CD4-positive, alpha-beta T cell treated with Interleukin-17A for 1 hour (primary cell): ENCODE data around the gene IGFALS.

Experiments
- DNase-seq: peaks from one replicate; pipeline ENCODE4 v3.0.0-alpha.2; 2020

The IGFALS gene

DNA sequence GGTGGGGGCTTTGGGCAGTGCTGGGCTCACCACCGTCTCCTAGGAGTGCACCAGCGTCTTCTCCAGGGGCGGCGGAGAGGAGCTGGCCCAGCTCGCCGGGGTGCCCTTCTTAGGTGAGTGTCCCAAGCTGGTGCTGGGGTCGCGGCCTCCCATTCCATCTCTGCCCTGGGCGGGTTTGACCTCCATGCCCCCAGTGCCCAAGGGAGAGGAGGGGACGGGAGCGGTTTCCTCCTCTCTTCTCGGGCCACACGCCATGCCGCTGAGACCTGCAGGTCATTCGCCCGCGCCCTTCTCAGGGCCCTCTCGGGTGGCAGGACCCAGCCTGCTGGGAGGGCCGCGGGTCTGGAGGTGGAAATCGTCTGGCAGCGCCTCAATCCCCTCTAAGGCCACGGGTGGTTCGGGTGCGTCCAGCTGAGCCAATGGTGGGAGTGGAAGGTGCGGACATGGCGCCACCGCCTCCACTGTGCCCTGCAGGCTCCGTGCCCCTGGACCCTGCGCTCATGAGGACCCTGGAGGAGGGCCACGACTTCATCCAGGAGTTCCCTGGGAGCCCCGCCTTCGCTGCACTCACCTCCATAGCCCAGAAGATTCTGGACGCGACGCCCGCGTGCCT is 5.3 kb downstream of the IGFALS start:
- DNase-seq, result no peak

GRCh38 chr16:1787322-1788094 is 6.0 kb downstream of the IGFALS start:
- DNase-seq, result no peak

GRCh38 chr16:1787056-1787321 is 6.5 kb downstream of the IGFALS start:
- no peak for DNase-seq

GRCh38 chr16:1786242-1787055 is 7.1 kb downstream of the IGFALS start:
- no peak for DNase-seq

DNA sequence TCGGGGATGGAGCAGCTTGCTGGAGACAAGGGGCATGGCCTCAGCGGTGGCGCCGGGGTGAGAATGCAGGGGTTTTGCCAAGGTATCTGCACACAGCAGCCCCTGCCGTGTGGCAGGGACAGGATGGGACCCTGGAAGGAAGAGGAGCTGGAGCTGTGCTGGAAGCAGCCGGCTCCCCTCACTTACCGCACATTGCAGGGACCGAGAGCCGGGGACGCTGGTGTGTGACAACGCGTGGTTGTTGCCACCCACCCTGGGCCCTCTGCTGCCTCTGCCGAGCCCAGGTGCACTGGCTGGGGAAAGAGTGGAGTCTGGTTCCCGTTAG is 7.7 kb downstream of the IGFALS start:
- DNase-seq, result no peak

DNA sequence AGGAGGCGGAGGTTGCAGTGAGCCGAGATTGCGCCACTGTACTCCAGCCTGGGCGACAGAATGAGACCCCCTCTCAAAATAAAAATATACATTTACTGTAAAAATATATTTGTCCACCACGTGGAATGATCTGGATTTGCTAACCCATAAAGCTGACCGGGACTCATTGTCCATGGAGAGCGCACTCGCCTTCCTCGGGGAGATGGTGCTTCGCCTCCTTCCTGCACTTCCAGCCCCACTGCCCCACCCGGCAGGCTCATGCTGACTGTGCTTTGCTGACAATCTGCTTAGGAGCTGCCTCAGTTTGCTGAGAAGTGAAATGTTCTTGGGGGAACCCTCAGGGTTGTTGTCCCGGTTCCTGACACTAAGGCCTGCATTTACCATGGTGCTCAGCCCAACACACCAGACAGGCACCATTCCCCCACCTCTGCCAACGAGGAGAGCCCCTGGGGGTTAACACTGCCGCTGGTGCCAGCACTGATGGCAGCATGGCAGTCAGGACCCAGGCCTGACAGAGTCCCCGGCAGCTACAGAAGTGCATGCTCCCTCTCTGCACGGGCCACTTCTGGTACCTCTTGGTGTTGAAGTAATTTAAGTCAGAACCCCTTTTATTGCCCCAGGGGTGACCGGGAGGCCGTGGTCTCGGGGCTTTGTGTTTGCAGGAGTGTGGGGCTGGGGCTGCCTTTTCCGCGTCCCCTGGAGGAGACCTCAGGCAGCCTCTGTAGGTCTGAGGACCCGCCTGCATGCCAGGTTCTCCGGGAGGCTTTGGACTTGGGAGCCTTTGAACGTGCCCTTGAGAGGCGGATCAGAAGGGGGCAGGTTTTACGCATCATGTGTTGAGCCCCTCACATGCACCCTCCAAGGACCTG is 8.3 kb downstream of the IGFALS start:
- DNase-seq, result no peak

GRCh38 chr16:1782408-1783264 is 10.9 kb downstream of the IGFALS start, which contains the start of the genes NUBP2 and SPSB3:
NUBP2 (plus strand) TSS chr16:1782960; CDS start chr16:1783021, 61 bp downstream.
SPSB3 (minus strand) TSS chr16:1782571; CDS start chr16:1781483, 1,088 bp downstream.
- DNase-seq, result peak; percentile 100

DNA sequence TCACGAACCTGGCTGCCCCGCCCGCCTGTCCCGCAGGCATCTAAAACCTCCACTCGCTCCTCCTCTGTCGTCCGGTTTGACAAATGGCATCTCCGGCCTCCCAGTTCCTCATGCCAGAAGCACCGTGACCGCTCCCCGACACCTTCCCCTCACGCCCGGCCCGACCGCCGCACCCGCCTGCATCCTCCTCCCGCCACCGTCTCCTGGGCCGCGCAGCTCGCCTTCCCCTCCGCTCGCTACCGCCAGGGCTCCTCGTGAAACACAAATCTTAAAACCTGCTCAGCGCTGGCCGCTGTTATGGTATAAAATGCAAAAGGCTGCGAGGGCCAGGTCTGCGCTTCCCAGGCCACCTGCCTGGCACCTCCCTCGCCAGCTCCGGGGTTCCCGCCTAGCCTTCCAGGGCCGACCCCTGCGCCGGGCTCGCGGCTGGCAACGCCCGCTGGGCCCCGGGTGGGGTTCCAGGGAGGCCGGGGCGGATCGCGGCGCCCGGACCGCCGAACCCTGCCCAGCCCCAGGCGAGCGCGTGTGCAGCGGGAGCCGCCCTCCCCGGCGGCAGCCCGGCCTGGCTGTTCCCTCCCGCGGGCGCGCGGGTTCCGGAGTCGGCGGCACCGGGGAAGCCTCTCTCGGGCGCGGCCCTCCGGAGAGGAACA is 11.6 kb downstream of the IGFALS start:
- DNase-seq, result peak; percentile 31

DNA sequence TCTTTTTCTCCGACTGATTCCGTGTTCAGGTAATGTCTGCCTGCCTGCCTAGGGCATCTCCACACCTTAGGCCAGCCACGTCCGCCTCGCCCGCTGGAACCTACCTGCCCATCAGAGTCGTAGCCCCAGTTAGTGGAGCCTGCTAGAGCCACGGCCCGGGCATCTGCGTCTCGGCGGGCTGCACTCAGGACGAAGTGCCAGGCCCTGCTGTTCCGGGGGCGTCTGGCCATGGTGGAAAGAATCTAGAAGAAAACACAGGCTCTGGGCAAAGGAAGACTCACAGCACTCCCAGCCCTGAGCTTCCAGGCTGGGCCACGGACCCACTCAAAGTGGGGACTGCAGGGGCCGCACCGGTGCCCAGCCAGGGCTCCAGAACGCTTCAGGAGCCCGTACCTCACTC is 12.3 kb downstream of the IGFALS start:
- no peak for DNase-seq

DNA sequence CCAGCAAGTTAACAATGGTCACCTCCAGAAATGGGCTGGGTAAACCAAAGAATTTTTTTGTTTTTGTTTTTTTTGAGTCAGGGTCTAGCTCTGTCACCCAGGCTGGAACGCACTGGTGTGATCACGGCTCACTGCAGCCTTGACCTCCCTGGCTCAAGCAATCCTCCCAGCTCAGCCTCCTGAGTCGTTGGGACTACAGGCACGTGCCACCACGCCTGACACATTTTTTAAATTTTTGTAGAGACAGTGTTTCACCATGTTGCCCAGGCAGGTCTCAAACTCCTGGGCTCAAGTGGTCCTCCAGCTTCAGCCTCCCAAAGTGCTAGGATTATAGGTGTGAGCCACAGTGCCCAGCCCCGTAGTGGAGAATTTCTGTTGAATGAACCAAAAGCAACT is 12.8 kb downstream of the IGFALS start:
- no peak for DNase-seq

- DNase-seq, result no peak
These were observed 13.5 kb downstream of the IGFALS start for GRCh38 chr16:1779741-1780676.

- DNase-seq, result no peak
These were observed 14.2 kb downstream of the IGFALS start for GRCh38 chr16:1779234-1779701.

- no peak for DNase-seq
These were observed 15.0 kb downstream of the IGFALS start for GRCh38 chr16:1778200-1779179.

- no peak for DNase-seq
These were observed 15.9 kb downstream of the IGFALS start for GRCh38 chr16:1777375-1778199.

GRCh38 chr16:1776991-1777374 is 16.5 kb downstream of the IGFALS start:
- DNase-seq, result no peak

DNA sequence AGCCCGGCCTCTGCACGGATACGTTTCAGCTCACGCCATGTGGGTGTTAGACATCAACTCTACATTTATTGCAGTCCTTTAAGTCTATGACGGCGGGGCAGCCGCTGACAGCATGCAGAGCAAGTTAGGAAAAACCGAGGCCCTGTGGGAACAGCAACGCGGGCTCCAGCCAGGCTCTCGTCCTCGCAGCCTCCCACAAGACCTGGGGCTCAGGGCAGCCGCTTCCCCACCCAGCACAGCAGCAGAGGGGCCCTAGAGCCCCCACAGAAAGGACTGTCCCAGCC is 16.9 kb downstream of the IGFALS start:
- no peak for DNase-seq

DNA sequence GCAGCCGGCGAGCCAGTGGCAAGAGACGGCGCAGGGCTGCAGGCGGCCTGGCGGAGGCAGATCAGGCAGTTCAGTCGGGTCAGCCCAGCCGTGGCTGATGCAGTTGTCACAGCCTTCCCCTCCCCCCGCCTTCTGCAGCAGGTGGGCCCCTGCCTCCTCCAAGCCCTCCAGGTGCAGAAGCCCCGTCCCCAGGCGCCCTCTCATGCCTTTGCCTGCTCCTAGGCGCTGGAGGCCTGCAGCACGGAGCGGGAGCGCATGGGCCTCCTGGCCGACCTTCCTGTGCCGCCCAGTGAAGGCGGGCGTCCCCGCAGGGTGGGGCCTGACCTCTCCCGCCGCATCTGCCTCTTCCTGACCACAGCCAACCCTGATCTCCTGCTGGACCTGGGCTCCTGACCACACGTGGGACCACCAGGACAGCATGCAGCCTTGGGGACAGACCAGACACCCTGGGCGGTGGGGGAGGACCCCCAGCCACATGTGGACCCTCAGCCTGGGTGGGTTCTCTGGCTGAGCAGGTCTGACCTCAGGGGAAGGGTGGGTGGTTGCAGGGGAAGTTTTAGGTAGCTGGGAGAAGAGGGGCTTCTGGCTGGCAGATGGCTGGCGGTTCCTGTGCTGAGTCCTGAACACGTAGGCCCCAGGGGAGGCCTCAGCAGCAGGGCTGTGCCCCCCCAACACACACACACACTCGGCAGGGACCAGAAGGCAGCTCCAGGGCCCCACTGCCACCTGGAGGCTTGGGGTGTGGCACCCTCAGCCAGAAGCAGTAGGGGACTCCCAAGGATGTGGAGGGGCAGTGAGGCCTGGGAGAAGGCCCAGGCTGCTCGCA is 17.4 kb downstream of the IGFALS start:
- DNase-seq, result no peak
